Activated CD8-positive, alpha-beta T cell treated with anti-CD3 and anti-CD28 coated beads for 36 hours (primary cell): ENCODE data around the gene NKPD1. TPM values are rescaled to one million over a fixed set of nuclear protein-coding genes. Genes with fewer than 3 reads are reported as not detected.

Experiments used
- ATAC-seq: fragments of 200-7000 bp; cut with Tn5 transposase; one replicate; pipeline ENCODE4 v1.10.0; 2021; ENCODE audit warnings: mild to moderate bottlenecking, moderate library complexity
- CTCF ChIA-PET: fragments of 350-600 bp; sonication (Branson Sonifier 250); formaldehyde crosslinking; loops from one replicate; lab custom pipeline; 2021; ENCODE audit warnings: antibody characterized with exemption; lab: Charles Lee
- POLR2A ChIA-PET: fragments of 350-600 bp; sonication (Branson Sonifier 250); formaldehyde crosslinking; loops from one replicate; lab custom pipeline; 2021; ENCODE audit warnings: antibody characterized with exemption; lab: Charles Lee
- DNase-seq: peaks from one replicate; pipeline ENCODE4 v3.0.0-alpha.2; 2020
- H3K27ac Mint-ChIP-seq: one replicate; pipeline ENCODE4 v1.8.0; 2021; ENCODE audit warnings: mild to moderate bottlenecking, mixed read lengths
- H3K27me3 Mint-ChIP-seq: one replicate; pipeline ENCODE4 v1.8.0; 2021; ENCODE audit warnings: mixed read lengths
- H3K36me3 Mint-ChIP-seq: one replicate; pipeline ENCODE4 v1.8.0; 2021; ENCODE audit warnings: low read depth, mixed read lengths
- H3K4me1 Mint-ChIP-seq: one replicate; pipeline ENCODE4 v1.8.0; 2021; ENCODE audit warnings: low read depth, mixed read lengths
- H3K4me3 Mint-ChIP-seq: one replicate; pipeline ENCODE4 v1.8.0; 2021; ENCODE audit warnings: mild to moderate bottlenecking, moderate library complexity, mixed read lengths
- H3K9me3 Mint-ChIP-seq: one replicate; pipeline ENCODE4 v1.8.0; 2021; ENCODE audit warnings: mixed read lengths
- intact Hi-C: fragments of 100-400 bp; cut with micrococcal nuclease; formaldehyde crosslinking; loops from one replicate; pipeline ENCODE4 v1.10.0; 2022
- total RNA-seq, 2 experiments: library from RNA; stranded (reverse); gene quantifications; one replicate each; pipeline ENCODE4 v1.2.3, GENCODE V29; 2021
- TF ChIP-seq, protein P1 (sequence below): fragments of 200-600 bp; IDR thresholded peaks from one replicate; pipeline ENCODE4 v1.8.0; 2022; ENCODE audit warnings: antibody characterized with exemption, mild to moderate bottlenecking

The NKPD1 gene
- total RNA-seq, 2 experiments from 2014 or later = 0.07 to 0.16 TPM

DNA sequence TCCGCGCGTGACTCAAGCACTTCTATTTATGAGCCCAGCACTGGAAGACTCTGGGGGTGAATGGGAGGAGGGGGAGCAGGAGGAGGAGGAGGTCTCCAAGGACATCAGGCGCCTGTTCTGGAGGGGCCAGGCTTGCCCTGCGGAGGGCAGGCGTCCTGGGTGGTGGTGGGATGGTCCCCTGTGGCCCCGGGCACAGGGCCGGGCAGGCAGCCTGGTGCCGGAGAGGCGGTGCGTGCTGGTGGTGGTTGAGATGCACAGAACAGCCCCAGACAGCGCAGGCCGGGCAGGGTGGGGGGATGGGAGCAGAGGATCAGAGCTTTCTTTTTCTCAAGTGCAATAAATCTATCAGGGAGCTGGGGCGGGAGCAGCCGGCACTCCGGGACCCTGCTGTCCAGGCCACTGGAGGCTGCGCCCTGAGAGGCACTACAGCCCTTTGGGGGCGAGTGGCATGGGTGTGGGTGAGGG is 14.0 kb downstream of the NKPD1 start:
- CTCF ChIA-PET = no interaction called here
- DNase-seq = no peak
- TF ChIP-seq, protein P1, sequence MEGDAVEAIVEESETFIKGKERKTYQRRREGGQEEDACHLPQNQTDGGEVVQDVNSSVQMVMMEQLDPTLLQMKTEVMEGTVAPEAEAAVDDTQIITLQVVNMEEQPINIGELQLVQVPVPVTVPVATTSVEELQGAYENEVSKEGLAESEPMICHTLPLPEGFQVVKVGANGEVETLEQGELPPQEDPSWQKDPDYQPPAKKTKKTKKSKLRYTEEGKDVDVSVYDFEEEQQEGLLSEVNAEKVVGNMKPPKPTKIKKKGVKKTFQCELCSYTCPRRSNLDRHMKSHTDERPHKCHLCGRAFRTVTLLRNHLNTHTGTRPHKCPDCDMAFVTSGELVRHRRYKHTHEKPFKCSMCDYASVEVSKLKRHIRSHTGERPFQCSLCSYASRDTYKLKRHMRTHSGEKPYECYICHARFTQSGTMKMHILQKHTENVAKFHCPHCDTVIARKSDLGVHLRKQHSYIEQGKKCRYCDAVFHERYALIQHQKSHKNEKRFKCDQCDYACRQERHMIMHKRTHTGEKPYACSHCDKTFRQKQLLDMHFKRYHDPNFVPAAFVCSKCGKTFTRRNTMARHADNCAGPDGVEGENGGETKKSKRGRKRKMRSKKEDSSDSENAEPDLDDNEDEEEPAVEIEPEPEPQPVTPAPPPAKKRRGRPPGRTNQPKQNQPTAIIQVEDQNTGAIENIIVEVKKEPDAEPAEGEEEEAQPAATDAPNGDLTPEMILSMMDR = no peak
- H3K27me3 Mint-ChIP-seq = peaks cover 4% of the 10 kb centered on the region
- H3K27ac Mint-ChIP-seq = no peak overlapping the region
- peaks cover 11% of the 10 kb centered on the region for H3K36me3 Mint-ChIP-seq
- no peak overlapping the region for H3K4me3 Mint-ChIP-seq
- POLR2A ChIA-PET = interaction anchor here (1.0 kb wide), 1 partner anchor 31 kb away, joined by 3 read pairs; the partner anchor contains the start of genes BLOC1S3 and TRAPPC6A
- H3K4me1 Mint-ChIP-seq = peaks cover 11% of the 10 kb centered on the region
- no peak for ATAC-seq
- H3K9me3 Mint-ChIP-seq = no peaks in the 10 kb centered on the region
- intact Hi-C loops = no loop called here

DNA sequence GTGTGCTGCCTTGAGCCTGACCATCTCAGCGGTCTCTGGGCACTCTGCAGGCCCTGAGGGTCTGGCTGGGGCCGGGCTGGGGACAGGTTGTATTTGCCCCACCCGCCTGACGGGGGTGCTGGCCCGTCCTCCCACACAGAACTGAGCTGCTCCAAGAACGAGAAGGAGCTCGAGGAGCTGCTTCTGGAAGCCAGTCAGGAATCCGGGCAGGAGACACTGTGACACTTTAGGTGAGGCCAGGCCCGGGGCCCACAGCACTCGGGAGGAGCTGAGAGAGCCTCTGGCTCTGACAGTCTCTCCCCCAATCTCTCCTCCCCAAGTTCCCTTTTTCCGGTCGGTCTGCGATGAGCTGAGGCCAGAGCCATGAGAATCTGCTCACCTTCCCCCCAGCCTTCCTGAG is 14.5 kb downstream of the NKPD1 start:
- no peaks in the 10 kb centered on the region for H3K27me3 Mint-ChIP-seq
- H3K4me3 Mint-ChIP-seq = no peak overlapping the region
- intact Hi-C loops = no loop called here
- H3K36me3 Mint-ChIP-seq = peaks cover 11% of the 10 kb centered on the region
- H3K9me3 Mint-ChIP-seq = no peaks in the 10 kb centered on the region
- H3K4me1 Mint-ChIP-seq = peaks cover 7% of the 10 kb centered on the region
- TF ChIP-seq, protein P1 = no peak
- ChIA-PET CTCF (no interaction called here), POLR2A (interaction anchor here (1.0 kb wide), 1 partner anchor 32 kb away, joined by 3 read pairs; the partner anchor contains the start of genes BLOC1S3 and TRAPPC6A)
- ATAC-seq (no peak), DNase-seq (no peak)
- no peak overlapping the region for H3K27ac Mint-ChIP-seq

DNA sequence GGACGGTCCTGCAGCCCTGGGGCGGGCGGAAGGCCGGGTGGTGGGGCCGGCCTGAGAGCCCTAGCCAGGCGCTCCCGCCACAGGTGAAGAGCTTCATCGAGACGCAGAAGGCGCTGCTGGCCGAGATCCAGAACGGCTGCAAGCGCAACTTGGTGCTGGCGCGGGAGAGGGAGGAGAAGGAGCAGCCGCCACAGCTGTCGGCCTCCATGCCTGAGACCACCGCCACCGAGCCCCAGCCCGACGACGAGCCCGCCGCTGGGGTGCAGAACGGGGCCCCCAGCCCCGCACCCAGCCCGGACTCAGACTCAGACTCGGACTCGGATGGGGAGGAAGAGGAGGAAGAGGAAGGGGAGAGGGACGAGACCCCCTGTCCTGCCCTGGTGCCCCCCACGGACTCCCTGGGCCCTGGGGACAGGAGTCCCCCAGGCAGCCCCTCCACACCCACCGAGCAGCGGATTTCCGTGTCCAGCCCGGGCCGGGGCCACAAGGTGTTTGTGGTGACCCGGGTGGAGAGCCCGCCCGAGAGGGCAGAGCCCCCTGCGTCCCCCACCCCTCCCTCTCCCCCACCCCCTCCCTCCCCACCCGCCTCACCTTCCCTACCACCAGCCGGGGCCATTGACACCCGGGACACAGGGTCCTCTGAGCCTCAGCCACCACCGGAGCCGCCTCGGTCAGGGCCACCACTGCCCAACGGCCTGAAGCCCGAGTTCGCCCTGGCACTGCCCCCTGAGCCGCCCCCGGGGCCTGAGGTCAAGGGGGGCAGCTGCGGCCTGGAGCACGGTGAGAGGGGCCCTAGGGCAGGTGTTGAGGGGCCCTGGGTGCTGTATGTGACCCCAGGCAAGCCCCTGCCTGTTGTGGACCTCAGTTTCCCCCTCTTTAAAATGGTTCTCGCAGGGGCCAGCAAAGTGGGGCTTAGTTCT is 15.3 kb downstream of the NKPD1 start:
- no peak overlapping the region for H3K4me3 Mint-ChIP-seq
- H3K27me3 Mint-ChIP-seq = no peaks in the 10 kb centered on the region
- no peak overlapping the region for H3K27ac Mint-ChIP-seq
- peaks cover 7% of the 10 kb centered on the region for H3K4me1 Mint-ChIP-seq
- intact Hi-C loops = no loop called here
- H3K9me3 Mint-ChIP-seq = no peaks in the 10 kb centered on the region
- ChIA-PET CTCF (no interaction called here), POLR2A (interaction anchor here (1.0 kb wide), 1 partner anchor 33 kb away, joined by 3 read pairs; the partner anchor contains the start of genes BLOC1S3 and TRAPPC6A)
- ATAC-seq (no peak), DNase-seq (no peak)
- H3K36me3 Mint-ChIP-seq = peaks cover 12% of the 10 kb centered on the region
- TF ChIP-seq, protein P1 = no peak

DNA sequence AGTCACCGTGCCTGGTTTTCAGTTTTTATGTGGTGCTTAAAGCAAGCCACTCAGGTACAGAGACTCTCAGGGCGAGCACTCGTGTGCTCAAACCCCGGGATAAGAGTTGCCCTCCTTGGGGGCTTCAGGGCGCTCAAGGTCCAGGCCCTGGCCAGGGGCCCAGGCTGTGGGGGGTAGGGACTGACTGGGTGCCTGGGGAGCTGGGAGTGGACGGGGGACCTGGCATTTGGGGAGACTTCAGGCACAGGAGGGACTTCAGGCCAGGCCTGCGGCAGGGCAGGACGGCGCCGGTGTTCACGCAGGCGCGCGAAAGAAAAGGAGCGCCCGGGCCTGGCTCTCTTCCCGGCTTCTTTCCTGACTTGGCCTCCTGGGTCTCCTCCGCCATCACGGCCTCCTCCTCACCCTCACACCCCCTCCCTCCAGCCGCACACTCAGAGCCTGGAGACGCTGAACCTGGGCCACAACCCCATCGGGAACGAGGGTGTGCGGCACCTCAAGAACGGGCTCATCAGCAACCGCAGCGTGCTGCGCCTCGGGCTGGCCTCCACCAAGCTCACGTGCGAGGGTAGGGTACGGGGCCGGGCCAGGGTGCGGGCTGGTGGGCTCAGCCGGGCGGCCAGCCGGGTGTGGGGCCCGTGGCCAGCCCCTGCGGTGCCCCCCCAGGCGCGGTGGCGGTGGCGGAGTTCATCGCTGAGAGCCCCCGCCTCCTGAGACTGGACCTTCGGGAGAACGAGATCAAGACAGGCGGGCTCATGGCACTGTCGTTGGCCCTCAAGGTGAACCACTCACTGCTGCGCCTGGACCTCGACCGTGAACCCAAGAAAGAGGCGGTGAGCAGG is 16.1 kb downstream of the NKPD1 start:
- H3K27ac Mint-ChIP-seq = no peak overlapping the region
- no peaks in the 10 kb centered on the region for H3K9me3 Mint-ChIP-seq
- DNase-seq (no peak), ATAC-seq (no peak)
- H3K27me3 Mint-ChIP-seq = no peaks in the 10 kb centered on the region
- H3K4me1 Mint-ChIP-seq = peaks cover 5% of the 10 kb centered on the region
- intact Hi-C loops = no loop called here
- peaks cover 12% of the 10 kb centered on the region for H3K36me3 Mint-ChIP-seq
- POLR2A ChIA-PET = no interaction called here
- H3K4me3 Mint-ChIP-seq = no peak overlapping the region
- TF ChIP-seq, protein P1 = no peak
- CTCF ChIA-PET = no interaction called here
